NCI-H69 (cell line): Measurements from ENCODE around the gene C10orf67.
"Not testable (repeated sequence)": the region's sequence is repeated elsewhere in the genome, so short reads cannot be mapped to it uniquely, and the experiment has no call there.

Experiments
- DNase-seq: peaks from one replicate; lab custom pipeline; 2025; lab: John Stamatoyannopoulos, UW

C10orf67 gene

GRCh38 chr10:23263441-23264164, 81.0 kb downstream of the C10orf67 start:
- no peak for DNase-seq

DNA sequence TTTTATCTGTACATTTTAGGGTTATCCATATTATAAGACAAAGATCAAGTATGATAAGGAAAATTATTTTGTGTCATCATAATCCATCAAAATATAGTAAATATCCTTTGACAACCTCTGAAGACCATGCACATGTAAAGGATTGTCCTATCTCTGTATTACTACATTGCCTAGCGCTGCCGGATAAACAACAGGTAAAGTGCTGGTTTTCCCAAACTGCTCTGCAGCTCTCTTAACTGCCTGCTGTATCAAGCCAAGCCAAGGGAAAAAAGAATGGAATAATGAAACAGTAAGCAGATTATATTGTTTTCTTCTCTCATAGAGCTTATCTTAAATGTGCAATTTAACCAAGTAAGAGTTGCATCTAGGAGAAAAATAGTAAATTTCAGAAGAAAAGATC, 81.7 kb downstream of the C10orf67 start:
- DNase-seq: no peak

GRCh38 chr10:23258516-23258915, 86.1 kb downstream of the C10orf67 start:
- DNase-seq: no peak

- no peak for DNase-seq
Measured at GRCh38 chr10:23253780-23254179, 90.8 kb downstream of the C10orf67 start.

DNA sequence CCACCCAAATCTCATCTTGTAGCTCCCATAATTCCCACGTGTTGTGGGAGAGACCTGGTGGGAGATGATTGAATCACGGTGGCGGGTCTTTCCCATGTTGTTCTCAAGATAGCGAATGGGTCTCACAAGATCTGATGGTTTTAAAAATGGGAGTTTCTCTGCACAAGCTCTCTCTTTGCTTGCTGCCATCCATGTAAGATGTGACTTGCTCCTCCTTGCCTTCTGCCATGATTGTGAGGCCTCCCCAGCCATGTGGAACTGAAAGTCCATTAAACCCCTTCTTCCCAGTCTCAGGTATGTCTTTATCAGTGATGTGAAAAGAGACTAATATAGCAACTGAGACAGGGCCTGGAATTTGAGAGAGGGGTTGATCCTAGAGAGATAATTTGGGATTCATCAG, 91.7 kb downstream of the C10orf67 start:
- not testable (repeated sequence) for DNase-seq

GRCh38 chr10:23241779-23242178, 102.8 kb downstream of the C10orf67 start:
- DNase-seq: not testable (repeated sequence)

DNA sequence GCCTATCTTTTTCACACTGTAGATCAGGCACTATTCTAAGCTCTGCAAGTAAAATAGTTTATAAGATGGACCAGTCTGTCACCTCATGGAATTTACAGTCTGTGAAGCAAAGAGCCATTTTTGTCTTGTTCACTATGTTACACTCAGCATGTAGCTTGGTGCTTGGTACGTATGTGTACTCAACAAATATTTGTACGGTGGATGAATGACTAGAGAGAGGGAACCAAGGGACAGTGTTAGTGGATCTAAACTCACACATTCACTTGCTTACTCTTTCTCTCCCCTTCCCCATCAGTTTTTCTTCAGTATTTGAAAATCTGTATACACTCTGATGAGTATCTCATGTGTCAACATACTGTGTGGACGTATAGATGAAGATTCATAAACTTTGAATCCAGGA, 106.6 kb downstream of the C10orf67 start:
- no peak for DNase-seq

DNA sequence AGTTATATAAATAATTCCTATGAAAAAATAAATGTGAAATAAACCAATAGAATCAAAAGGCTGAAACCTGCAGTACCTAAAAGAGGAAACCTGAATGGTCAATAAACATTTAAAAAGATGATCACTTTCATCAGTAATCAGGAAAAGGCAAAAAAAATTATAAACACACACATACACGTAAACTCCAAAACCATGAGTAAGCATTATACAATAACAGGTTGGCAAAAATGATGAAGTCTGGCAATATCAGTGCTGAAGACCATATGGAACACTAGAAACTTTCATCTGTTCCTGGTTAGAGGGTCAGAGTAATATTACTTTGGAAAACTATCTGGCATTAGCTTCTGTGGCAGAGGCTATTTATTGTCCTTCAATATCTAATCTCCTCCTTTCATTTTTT, 114.0 kb downstream of the C10orf67 start:
- DNase-seq: no peak

DNA sequence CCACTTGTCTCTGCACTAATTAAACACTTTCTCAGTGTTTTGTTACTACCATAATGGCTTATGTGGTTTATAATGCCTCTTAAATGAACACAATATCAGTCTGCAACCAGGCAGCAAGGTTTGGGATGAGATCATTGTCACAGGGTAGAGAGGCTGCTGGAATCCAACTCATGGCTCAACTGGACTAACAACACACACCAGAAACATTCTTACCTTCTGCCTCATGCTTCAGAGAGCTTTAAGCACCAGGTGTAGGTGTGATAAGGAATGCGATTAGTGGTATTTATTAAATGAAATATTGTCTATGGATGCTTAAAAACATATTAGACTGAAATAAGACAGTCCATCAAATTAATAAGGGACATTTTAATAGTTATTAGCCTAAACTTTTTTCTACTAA, 127.1 kb downstream of the C10orf67 start:
- no peak for DNase-seq

- no peak for DNase-seq
Measured at GRCh38 chr10:23205972-23206642, 138.5 kb downstream of the C10orf67 start.

GRCh38 chr10:23204773-23205172, 139.8 kb downstream of the C10orf67 start:
- no peak for DNase-seq

GRCh38 chr10:23203369-23204325, 140.9 kb downstream of the C10orf67 start:
- DNase-seq: no peak

- no peak for DNase-seq
Measured at GRCh38 chr10:23202779-23203178, 141.8 kb downstream of the C10orf67 start.

DNA sequence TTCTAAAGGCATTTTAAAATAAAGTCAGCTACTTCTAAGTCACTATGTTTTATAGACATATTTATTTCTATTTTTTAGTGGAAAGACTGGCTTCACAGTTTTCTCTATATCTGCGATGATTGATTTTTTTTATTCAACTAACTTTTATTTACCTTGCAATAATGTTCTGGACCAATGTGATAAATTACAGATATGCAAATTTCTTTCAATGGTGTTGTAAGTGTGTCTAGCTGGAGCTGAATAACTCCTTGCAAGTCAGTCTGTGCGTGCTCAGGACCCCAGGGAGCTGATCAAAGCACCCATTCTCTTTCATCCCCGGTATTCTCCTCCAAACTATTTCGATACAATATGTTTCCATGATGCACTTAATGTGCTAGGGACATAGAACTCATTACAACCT, 142.8 kb downstream of the C10orf67 start:
- DNase-seq: no peak

GRCh38 chr10:23200997-23201652, 143.5 kb downstream of the C10orf67 start:
- no peak for DNase-seq

- DNase-seq: no peak
Measured at GRCh38 chr10:23200586-23200985, 144.0 kb downstream of the C10orf67 start.

GRCh38 chr10:23199768-23200511, 144.7 kb downstream of the C10orf67 start:
- no peak for DNase-seq

- DNase-seq: no peak
Measured at GRCh38 chr10:23198940-23199767, 145.4 kb downstream of the C10orf67 start.

DNA sequence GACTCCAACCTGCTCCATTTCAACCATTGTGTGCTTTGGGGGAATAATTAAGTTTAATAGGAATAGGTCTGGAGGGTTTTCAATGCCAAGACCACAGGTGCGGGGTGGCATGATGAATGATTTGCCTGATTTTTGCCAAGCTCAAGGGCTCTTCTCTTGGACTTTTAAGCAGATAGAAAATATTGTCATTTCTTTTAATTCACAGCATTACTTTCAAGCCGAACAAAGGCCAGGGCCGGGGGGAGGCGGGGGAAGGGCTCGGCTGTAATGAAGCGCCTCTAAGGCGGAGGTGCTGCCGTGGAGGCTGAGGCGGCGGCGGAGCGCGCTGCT, 146.0 kb downstream of the C10orf67 start:
- DNase-seq: no peak

DNA sequence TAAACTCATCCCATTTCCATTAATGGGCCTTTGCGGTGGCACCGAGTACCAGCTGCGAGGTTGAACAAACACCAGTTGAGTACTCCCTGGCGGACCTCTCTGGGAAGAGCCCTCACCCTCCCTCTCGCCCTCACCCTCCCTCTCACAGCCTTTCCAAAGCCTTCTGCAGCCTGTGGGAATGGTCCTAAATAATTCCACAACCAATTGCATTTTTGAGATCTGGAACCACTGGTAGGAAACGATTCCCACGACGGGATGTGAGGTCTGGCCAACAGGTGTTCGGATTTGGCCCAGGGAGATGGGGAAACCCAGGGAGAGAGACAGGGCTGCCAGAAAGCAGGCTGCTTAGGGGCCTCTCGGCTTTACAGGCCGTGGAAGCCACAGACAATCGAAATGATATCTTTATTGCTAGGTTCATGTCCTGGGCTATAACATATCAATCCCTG, 147.2 kb downstream of the C10orf67 start:
- DNase-seq: no peak
